GM23338 (cell line): Measurements from ENCODE around the gene ADGRD1. TPM values are rescaled to one million over a fixed set of nuclear protein-coding genes. Genes with fewer than 3 reads are reported as not detected.

Experiments
- ATAC-seq: fragments of 200-7000 bp; cut with Tn5 transposase; 3 replicates; pipeline ENCODE4 v1.9.1; 2020
- DNase-seq: peaks from one replicate; pipeline ENCODE4 v3.0.0-alpha.2; 2015; ENCODE audit warnings: low spot score
- H2AFZ ChIP-seq: fragments of 200-600 bp; sonication (generic); 2 replicates; pipeline ENCODE4 v1.8.0; 2016; ENCODE audit warnings: antibody characterized with exemption, mild to moderate bottlenecking, moderate library complexity
- H3F3A ChIP-seq: fragments of 200-600 bp; sonication (generic); replicated peaks from 2 replicates; pipeline ENCODE4 v1.8.0; 2017; ENCODE audit warnings: antibody characterized with exemption, mixed run types, low read depth
- H3K27ac ChIP-seq: fragments of 200-600 bp; sonication (generic); 2 replicates; pipeline ENCODE4 v1.6.1; 2016; ENCODE audit warnings: low read depth
- H3K27me3 ChIP-seq: fragments of 200-600 bp; sonication (generic); 2 replicates; pipeline ENCODE4 v1.8.0; 2016; ENCODE audit warnings: mild to moderate bottlenecking, mixed run types, moderate library complexity; ENCODE audit not compliant: insufficient read depth
- H3K36me3 ChIP-seq: fragments of 200-600 bp; sonication (generic); 2 replicates; pipeline ENCODE4 v1.8.0; 2016; ENCODE audit warnings: mild to moderate bottlenecking; ENCODE audit not compliant: insufficient read depth
- H3K4me1 ChIP-seq: fragments of 200-600 bp; sonication (generic); 2 replicates; pipeline ENCODE4 v1.8.0; 2016; ENCODE audit warnings: mild to moderate bottlenecking, moderate library complexity; ENCODE audit not compliant: insufficient read depth
- H3K4me2 ChIP-seq: fragments of 200-600 bp; sonication (generic); 2 replicates; pipeline ENCODE4 v1.7.1; 2017; ENCODE audit warnings: mixed run types
- H3K4me3 ChIP-seq: fragments of 200-600 bp; sonication (generic); 2 replicates; pipeline ENCODE4 v1.6.1; 2016; ENCODE audit warnings: mixed run types
- H3K79me2 ChIP-seq: fragments of 200-600 bp; sonication (generic); replicated peaks from 2 replicates; pipeline ENCODE4 v1.8.0; 2017; ENCODE audit warnings: mild to moderate bottlenecking; ENCODE audit not compliant: insufficient read depth
- H3K9me2 ChIP-seq: fragments of 200-600 bp; sonication (generic); 2 replicates; pipeline ENCODE4 v1.8.0; 2017; ENCODE audit not compliant: insufficient read depth
- H4K20me1 ChIP-seq: fragments of 200-600 bp; sonication (generic); replicated peaks from 2 replicates; pipeline ENCODE4 v1.8.0; 2017; ENCODE audit warnings: mild to moderate bottlenecking; ENCODE audit not compliant: insufficient read depth
- H3K27ac Mint-ChIP-seq: 2 replicates; pipeline ENCODE4 v1.8.0; 2020; ENCODE audit warnings: inconsistent platforms, mild to moderate bottlenecking, moderate library complexity, mixed read lengths
- H3K27me3 Mint-ChIP-seq: 3 replicates; pipeline ENCODE4 v1.8.0; 2022; ENCODE audit warnings: low read depth, mild to moderate bottlenecking, moderate library complexity, mixed read lengths, inconsistent platforms; ENCODE audit not compliant: insufficient read depth, poor library complexity
- H3K36me3 Mint-ChIP-seq: 3 replicates; pipeline ENCODE4 v1.8.0; 2021; ENCODE audit warnings: low read depth, mild to moderate bottlenecking, inconsistent platforms, moderate library complexity, mixed read lengths
- H3K4me1 Mint-ChIP-seq: 3 replicates; pipeline ENCODE4 v1.8.0; 2020; ENCODE audit warnings: mild to moderate bottlenecking, inconsistent platforms, mixed read lengths
- H3K4me3 Mint-ChIP-seq: 3 replicates; pipeline ENCODE4 v1.8.0; 2021; ENCODE audit warnings: moderate library complexity, mild to moderate bottlenecking, inconsistent platforms, mixed read lengths
- H3K9me3 Mint-ChIP-seq: 3 replicates; pipeline ENCODE4 v1.8.0; 2020; ENCODE audit warnings: moderate library complexity, mild to moderate bottlenecking, inconsistent platforms, mixed read lengths
- CTCF ChIP-seq, 2 experiments: fragments of 200-600 bp in 1 of 2; sonication (generic) in 1 of 2; conservative IDR thresholded peaks; 2 replicates each; pipeline versions ENCODE4 v1.5.1 to v1.6.1; 2016 to 2017; ENCODE audit warnings: antibody characterized with exemption in 2 of 2, low read depth in 2 of 2, mild to moderate bottlenecking in 2 of 2, moderate library complexity in 1 of 2
- EZH2 ChIP-seq: fragments of 200-600 bp; sonication (generic); IDR thresholded peaks from one replicate; pipeline ENCODE4 v1.8.0; 2017; ENCODE audit warnings: antibody characterized with exemption, mild to moderate bottlenecking, low read depth; ENCODE audit not compliant: unreplicated experiment
- STAT1 ChIP-seq: IDR thresholded peaks from one replicate; pipeline ENCODE4 v1.6.1; 2016; ENCODE audit warnings: antibody characterized with exemption; ENCODE audit not compliant: unreplicated experiment
- polyA plus RNA-seq: library from polyadenylated mRNA; unstranded; fragments of >200 nt; fragmentation: Nextera tagmentation; extraction: Ambion mirVana; gene quantifications from 2 replicates; pipeline ENCODE4 v1.2.1, GENCODE V29; 2016
- total RNA-seq: library from RNA; depleted of rRNA; stranded (reverse); fragments of >200 nt; shearing (Covaris generic); gene quantifications from 2 replicates; pipeline ENCODE4 v1.2.3, GENCODE V29; 2014
- TF ChIP-seq, protein P1 (sequence below): IDR thresholded peaks from one replicate; pipeline ENCODE4 v1.6.1; 2018; ENCODE audit warnings: antibody characterized with exemption; ENCODE audit not compliant: unreplicated experiment
- TF ChIP-seq, protein P2 (sequence below): fragments of 250-450 bp; sonication (Bioruptor Pico); IDR thresholded peaks from 2 replicates; pipeline ENCODE4 v1.5.0; 2020; ENCODE audit warnings: mild to moderate bottlenecking, moderate library complexity

Gene ADGRD1
- total and polyA plus RNA-seq, 2 experiments from 2014 or later = 1.4 TPM; not detected in 1

DNA sequence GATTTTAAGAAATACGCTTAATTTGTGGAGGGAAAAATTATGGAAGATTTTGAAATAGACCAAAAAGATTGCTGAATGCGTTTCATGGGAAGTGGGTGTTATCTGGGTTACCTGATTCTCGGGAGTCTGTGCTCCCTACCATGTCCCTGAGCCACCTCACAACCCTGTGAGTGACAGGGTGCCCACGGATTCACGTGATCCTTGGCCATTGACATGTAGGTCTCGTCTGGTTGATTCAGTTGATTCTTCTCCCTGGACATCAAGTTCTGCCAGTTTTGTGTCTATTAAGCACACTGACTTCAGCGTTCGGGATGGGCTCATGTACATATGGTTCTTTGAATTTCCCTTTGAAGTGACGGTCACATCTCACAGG lies 101.4 kb downstream of the ADGRD1 start:
- Histone ChIP-seq H3K27ac (no peak overlapping the region), H2AFZ (no peak overlapping the region), H3K4me2 (no peak overlapping the region), H3K36me3 (no peaks in the 10 kb centered on the region), H3K4me3 (no peak overlapping the region), H3K79me2 (no peaks in the 10 kb centered on the region), H4K20me1 (no peaks in the 10 kb centered on the region), H3F3A (no peaks in the 10 kb centered on the region), H3K27me3 (no peaks in the 10 kb centered on the region), H3K9me2 (no peaks in the 10 kb centered on the region), H3K4me1 (no peaks in the 10 kb centered on the region)
- H3K27me3 Mint-ChIP-seq = peaks cover 3% of the 10 kb centered on the region
- ATAC-seq (no peak), DNase-seq (no peak)
- no peaks in the 10 kb centered on the region for H3K9me3 Mint-ChIP-seq
- no peak for TF ChIP-seq CTCF (conservative IDR thresholded peaks at IDR 0.05; ENCODE audit: low read depth in 2 of 2)
- TF ChIP-seq, protein P1, sequence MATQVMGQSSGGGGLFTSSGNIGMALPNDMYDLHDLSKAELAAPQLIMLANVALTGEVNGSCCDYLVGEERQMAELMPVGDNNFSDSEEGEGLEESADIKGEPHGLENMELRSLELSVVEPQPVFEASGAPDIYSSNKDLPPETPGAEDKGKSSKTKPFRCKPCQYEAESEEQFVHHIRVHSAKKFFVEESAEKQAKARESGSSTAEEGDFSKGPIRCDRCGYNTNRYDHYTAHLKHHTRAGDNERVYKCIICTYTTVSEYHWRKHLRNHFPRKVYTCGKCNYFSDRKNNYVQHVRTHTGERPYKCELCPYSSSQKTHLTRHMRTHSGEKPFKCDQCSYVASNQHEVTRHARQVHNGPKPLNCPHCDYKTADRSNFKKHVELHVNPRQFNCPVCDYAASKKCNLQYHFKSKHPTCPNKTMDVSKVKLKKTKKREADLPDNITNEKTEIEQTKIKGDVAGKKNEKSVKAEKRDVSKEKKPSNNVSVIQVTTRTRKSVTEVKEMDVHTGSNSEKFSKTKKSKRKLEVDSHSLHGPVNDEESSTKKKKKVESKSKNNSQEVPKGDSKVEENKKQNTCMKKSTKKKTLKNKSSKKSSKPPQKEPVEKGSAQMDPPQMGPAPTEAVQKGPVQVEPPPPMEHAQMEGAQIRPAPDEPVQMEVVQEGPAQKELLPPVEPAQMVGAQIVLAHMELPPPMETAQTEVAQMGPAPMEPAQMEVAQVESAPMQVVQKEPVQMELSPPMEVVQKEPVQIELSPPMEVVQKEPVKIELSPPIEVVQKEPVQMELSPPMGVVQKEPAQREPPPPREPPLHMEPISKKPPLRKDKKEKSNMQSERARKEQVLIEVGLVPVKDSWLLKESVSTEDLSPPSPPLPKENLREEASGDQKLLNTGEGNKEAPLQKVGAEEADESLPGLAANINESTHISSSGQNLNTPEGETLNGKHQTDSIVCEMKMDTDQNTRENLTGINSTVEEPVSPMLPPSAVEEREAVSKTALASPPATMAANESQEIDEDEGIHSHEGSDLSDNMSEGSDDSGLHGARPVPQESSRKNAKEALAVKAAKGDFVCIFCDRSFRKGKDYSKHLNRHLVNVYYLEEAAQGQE = no peak
- peaks cover 6% of the 10 kb centered on the region; the same call in 2 of the 3 replicates for H3K4me1 Mint-ChIP-seq
- H3K27ac Mint-ChIP-seq = no peak overlapping the region
- no peaks in the 10 kb centered on the region for H3K36me3 Mint-ChIP-seq
- no peak overlapping the region for H3K4me3 Mint-ChIP-seq

DNA sequence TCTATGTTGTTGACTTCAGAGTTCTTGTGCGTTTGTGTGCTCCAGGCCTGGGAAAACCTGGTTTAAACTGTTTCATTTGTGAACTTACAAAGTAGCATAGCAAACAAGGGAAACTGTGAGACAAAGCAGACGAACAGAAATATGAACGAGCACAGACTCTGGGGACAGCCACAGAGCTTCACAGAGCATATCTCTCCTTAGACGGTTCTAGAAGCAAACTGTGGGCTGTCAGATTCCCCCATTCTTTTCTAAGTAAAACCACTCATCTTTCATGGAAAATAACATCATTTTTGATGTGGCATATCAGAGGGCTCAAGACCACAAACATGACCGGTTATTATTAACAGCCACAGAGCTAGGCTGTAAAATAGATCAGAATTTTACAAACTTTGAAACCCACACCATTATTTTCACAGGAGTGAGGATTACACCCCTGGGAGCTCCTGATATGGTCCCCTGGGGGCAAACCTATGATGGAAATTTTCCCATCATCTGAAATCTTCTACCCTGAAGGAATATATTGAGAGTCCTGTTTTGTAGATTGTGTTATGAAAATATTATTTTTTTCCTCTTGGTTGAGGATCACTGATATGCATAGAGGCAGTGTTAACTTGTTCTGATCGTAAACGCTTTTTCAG lies 102.0 kb downstream of the ADGRD1 start:
- H3K36me3 ChIP-seq = no peaks in the 10 kb centered on the region
- no peak overlapping the region for H3K4me2 ChIP-seq
- H3K9me3 Mint-ChIP-seq = no peaks in the 10 kb centered on the region
- no peaks in the 10 kb centered on the region for H3K27me3 ChIP-seq
- no peak overlapping the region for H2AFZ ChIP-seq
- no peaks in the 10 kb centered on the region for H3K79me2 ChIP-seq
- DNase-seq = no peak
- no peak overlapping the region for H3K27ac ChIP-seq
- no peaks in the 10 kb centered on the region for H3K4me1 ChIP-seq
- H3K27me3 Mint-ChIP-seq = no peaks in the 10 kb centered on the region
- no peaks in the 10 kb centered on the region for H3K9me2 ChIP-seq
- no peak overlapping the region for H3K27ac Mint-ChIP-seq
- H3K36me3 Mint-ChIP-seq = no peaks in the 10 kb centered on the region
- H3K4me3 Mint-ChIP-seq = no peak overlapping the region
- H3K4me1 Mint-ChIP-seq = peaks cover 6% of the 10 kb centered on the region; the same call in 2 of the 3 replicates
- H4K20me1 ChIP-seq = no peaks in the 10 kb centered on the region
- ATAC-seq = no peak
- H3K4me3 ChIP-seq = no peak overlapping the region
- H3F3A ChIP-seq = no peaks in the 10 kb centered on the region
- TF ChIP-seq, protein P1 = no peak
- TF ChIP-seq STAT1 = no peak
- no peak for TF ChIP-seq EZH2
- TF ChIP-seq, protein P2, sequence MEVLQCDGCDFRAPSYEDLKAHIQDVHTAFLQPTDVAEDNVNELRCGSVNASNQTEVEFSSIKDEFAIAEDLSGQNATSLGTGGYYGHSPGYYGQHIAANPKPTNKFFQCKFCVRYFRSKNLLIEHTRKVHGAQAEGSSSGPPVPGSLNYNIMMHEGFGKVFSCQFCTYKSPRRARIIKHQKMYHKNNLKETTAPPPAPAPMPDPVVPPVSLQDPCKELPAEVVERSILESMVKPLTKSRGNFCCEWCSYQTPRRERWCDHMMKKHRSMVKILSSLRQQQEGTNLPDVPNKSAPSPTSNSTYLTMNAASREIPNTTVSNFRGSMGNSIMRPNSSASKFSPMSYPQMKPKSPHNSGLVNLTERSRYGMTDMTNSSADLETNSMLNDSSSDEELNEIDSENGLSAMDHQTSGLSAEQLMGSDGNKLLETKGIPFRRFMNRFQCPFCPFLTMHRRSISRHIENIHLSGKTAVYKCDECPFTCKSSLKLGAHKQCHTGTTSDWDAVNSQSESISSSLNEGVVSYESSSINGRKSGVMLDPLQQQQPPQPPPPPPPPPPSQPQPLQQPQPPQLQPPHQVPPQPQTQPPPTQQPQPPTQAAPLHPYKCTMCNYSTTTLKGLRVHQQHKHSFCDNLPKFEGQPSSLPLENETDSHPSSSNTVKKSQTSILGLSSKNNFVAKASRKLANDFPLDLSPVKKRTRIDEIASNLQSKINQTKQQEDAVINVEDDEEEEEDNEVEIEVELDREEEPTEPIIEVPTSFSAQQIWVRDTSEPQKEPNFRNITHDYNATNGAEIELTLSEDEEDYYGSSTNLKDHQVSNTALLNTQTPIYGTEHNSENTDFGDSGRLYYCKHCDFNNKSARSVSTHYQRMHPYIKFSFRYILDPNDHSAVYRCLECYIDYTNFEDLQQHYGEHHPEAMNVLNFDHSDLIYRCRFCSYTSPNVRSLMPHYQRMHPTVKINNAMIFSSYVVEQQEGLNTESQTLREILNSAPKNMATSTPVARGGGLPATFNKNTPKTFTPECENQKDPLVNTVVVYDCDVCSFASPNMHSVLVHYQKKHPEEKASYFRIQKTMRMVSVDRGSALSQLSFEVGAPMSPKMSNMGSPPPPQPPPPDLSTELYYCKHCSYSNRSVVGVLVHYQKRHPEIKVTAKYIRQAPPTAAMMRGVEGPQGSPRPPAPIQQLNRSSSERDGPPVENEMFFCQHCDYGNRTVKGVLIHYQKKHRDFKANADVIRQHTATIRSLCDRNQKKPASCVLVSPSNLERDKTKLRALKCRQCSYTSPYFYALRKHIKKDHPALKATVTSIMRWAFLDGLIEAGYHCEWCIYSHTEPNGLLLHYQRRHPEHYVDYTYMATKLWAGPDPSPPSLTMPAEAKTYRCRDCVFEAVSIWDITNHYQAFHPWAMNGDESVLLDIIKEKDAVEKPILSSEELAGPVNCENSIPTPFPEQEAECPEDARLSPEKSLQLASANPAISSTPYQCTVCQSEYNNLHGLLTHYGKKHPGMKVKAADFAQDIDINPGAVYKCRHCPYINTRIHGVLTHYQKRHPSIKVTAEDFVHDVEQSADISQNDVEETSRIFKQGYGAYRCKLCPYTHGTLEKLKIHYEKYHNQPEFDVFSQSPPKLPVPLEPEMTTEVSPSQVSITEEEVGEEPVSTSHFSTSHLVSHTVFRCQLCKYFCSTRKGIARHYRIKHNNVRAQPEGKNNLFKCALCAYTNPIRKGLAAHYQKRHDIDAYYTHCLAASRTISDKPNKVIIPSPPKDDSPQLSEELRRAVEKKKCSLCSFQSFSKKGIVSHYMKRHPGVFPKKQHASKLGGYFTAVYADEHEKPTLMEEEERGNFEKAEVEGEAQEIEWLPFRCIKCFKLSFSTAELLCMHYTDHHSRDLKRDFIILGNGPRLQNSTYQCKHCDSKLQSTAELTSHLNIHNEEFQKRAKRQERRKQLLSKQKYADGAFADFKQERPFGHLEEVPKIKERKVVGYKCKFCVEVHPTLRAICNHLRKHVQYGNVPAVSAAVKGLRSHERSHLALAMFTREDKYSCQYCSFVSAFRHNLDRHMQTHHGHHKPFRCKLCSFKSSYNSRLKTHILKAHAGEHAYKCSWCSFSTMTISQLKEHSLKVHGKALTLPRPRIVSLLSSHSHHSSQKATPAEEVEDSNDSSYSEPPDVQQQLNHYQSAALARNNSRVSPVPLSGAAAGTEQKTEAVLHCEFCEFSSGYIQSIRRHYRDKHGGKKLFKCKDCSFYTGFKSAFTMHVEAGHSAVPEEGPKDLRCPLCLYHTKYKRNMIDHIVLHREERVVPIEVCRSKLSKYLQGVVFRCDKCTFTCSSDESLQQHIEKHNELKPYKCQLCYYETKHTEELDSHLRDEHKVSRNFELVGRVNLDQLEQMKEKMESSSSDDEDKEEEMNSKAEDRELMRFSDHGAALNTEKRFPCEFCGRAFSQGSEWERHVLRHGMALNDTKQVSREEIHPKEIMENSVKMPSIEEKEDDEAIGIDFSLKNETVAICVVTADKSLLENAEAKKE = no peak
